Esophagus squamous epithelium (tissue), 5 donors: Measurements from ENCODE around the gene AGFG2. TPM values are rescaled to one million over a fixed set of nuclear protein-coding genes. Genes with fewer than 3 reads are reported as not detected.
A peak's percentile ranks its signal among the peaks of the same experiment; 100 is the strongest.

Experiments
- DNase-seq: peaks from one replicate; lab custom pipeline; 2025; lab: John Stamatoyannopoulos, UW
- H3K27ac ChIP-seq, 4 donors: fragments of 200-600 bp; sonication (generic); one replicate each; pipeline ENCODE4 v1.5.1; 2016 to 2019; ENCODE audit warnings: mild to moderate bottlenecking in 1 of 4
- H3K27me3 ChIP-seq, 4 donors: fragments of 200-600 bp; sonication (generic); 1 replicate in 3 of 4; 2 replicates in 1 of 4; pipeline versions ENCODE4 v1.5.1 to v1.6.0; 2017 to 2021; ENCODE audit warnings: antibody characterized with exemption in 1 of 4
- H3K36me3 ChIP-seq, 3 donors: fragments of 200-600 bp; sonication (generic); one replicate each; pipeline ENCODE4 v1.5.1; 2016 to 2019
- H3K4me1 ChIP-seq, 3 donors: fragments of 200-600 bp; sonication (generic); one replicate each; pipeline ENCODE4 v1.5.1; 2017 to 2019
- H3K4me3 ChIP-seq, 4 donors: fragments of 200-600 bp; sonication (generic); 1 replicate in 3 of 4; 2 replicates in 1 of 4; pipeline ENCODE4 v1.5.1; 2016 to 2019; ENCODE audit warnings: mild to moderate bottlenecking in 2 of 4, moderate library complexity in 1 of 4
- H3K9me3 ChIP-seq, 3 donors: fragments of 200-600 bp; sonication (generic); one replicate each; pipeline ENCODE4 v1.5.1; 2016 to 2019
- CTCF ChIP-seq, 6 experiments: fragments of 450-650 bp in 4 of 6; fragments of 200-600 bp in 2 of 6; sonication (generic) in 2 of 6; IDR thresholded peaks; one replicate each; pipeline ENCODE4 v1.5.1; 2016 to 2019; ENCODE audit warnings: antibody characterized with exemption in 6 of 6, mild to moderate bottlenecking in 4 of 6, moderate library complexity in 4 of 6
- POLR2A ChIP-seq, 4 donors: fragments of 450-650 bp; IDR thresholded peaks; one replicate each; pipeline ENCODE4 v1.6.1; 2017; ENCODE audit warnings: antibody characterized with exemption in 4 of 4, mild to moderate bottlenecking in 4 of 4, moderate library complexity in 3 of 4
- WGBS, 2 donors: methylation state at CpG; one replicate each; pipeline ENCODE4 v1.1.5; 2018; 5-methylcytosine and 5-hydroxymethylcytosine counted together
- intact Hi-C: fragments of 100-400 bp; cut with DNase I; formaldehyde crosslinking; loops from one replicate; pipeline ENCODE4 v1.15.0; 2022
- total RNA-seq, 4 donors: library from RNA; depleted of rRNA; stranded (reverse); fragments of >200 nt; gene quantifications; one replicate each; pipeline ENCODE4 v1.1.0, GENCODE V29; 2016
- donor health status: DM: yes; HTN: yes; CAD: no.

AGFG2 gene
- total RNA-seq, 4 donors from 2014 or later: 14.5 to 49.2 (median 26.6) TPM

DNA sequence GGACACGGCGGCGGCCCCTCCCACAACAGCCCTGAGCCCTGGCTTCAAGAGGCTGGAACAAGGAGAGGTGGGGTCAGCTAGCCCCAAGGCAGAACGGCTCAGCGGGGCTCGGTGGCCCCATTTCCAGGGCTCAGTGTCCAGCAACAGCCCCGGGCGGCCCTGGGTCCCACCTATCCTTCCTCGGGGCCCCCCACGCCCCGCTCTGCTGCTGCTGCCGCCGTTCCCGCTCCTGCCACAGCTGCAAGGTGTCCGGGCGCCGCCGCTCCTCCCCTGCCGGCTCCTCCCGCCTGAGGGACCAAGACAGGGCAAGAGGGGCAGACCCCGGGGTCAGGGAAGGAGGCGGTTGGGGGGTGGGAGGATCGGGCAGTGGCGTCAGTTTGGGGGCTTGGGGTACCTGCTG is 38.1 kb downstream of the AGFG2 start:
- intact Hi-C loops: no loop called here
- peaks cover 51 to 89% (median 66%) of the 10 kb centered on the region in 3 donors for H3K36me3 ChIP-seq
- H3K9me3 ChIP-seq: no peaks in the 10 kb centered on the region
- no peak overlapping the region for H3K4me3 ChIP-seq
- DNase-seq: no peak
- H3K4me1 ChIP-seq: peaks cover under 1 to 14% (median 4%) of the 10 kb centered on the region in 3 donors
- TF ChIP-seq POLR2A (IDR thresholded peaks at IDR 0.05) (no peak), CTCF (IDR thresholded peaks at IDR 0.05) (no peak)
- 82 to 85% methylated on average over 6 of the region's 24 CpGs for WGBS, 2 donors
- no peaks in the 10 kb centered on the region for H3K27me3 ChIP-seq
- H3K27ac ChIP-seq: no peak overlapping the region

DNA sequence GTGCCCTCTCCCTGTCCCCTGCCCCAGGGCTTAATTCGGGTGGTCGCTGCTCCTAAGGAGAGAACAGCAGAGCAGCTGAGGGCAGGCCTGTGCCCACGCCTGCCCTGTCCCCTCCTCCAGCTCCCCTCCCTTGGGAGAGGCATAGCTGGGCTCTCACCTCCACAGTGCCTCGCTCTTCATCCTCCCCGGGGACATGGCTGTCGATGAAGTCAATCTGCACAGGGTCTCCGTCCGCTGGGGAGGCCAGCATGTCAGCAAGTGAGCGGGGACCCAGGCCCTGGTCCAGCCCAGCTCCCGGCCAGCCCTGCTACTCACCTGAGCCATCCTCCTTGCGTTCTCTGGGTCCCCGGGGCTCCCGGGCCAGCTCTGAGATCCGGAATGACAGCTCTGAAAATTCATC is 38.5 kb downstream of the AGFG2 start:
- no peaks in the 10 kb centered on the region for H3K9me3 ChIP-seq
- H3K27me3 ChIP-seq: no peaks in the 10 kb centered on the region
- WGBS, 2 donors: 82 to 100% methylated on average over 1 to 8 of the region's 14 CpGs
- no peak overlapping the region for H3K27ac ChIP-seq
- TF ChIP-seq CTCF (IDR thresholded peaks at IDR 0.05) (no peak), POLR2A (IDR thresholded peaks at IDR 0.05) (no peak)
- H3K36me3 ChIP-seq: peaks cover 52 to 93% (median 68%) of the 10 kb centered on the region in 3 donors
- intact Hi-C loops: no loop called here
- no peak for DNase-seq
- H3K4me3 ChIP-seq: no peak overlapping the region
- peaks cover 4 to 18% (median 8%) of the 10 kb centered on the region in 3 donors for H3K4me1 ChIP-seq

DNA sequence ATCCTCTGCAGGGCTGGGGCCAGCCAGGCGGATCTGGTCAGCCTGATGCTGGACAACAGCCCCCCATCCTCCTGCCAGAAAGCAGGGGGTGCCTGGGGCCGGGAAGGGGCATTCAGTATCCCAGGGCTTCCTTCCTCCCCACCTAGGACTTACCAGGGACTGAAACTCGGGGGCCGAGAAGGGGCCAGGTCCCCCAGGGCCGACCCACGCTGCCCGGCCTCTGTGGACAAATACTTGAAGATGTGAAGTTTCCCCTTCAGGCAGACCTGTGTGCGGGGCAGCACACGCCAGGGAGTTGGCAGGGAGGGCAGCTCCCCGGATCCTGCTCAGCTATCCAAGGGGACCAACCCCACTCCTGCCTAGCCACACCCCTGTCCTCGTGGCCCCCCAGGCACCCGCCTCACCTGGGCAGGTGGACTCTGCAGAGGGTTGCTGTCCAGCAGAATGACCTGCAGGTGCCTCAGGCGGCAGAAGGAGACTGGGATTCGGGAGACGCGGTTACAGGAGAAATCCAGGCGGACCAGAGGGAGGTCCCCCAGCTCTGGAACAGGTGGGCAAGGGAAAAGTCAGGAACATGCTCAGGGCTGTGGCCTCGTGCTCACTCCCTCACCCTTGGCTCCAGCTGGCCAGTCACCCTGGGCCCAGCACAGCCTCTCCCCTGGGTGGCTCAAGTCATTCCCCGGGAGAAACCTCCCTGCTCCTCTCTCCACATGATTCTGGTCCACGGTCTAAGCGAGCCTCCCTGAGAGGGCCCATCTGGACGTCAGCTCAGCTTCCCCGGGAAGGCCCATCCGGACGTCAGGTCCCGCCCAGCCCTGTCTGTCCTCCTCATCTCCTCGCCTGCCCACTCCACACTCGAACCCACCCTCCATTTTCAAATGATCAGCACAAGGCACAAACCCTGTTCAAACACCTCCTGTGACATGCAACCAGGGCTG is 39.5 kb downstream of the AGFG2 start:
- intact Hi-C loops: no loop called here
- 90 to 94% methylated on average over 8 to 9 of the region's 28 CpGs for WGBS, 2 donors
- Histone ChIP-seq H3K36me3 (peaks cover 52 to 95% (median 68%) of the 10 kb centered on the region in 3 donors), H3K27ac (no peak overlapping the region), H3K9me3 (no peaks in the 10 kb centered on the region), H3K4me1 (peaks cover 14 to 28% (median 18%) of the 10 kb centered on the region in 3 donors), H3K27me3 (no peaks in the 10 kb centered on the region), H3K4me3 (no peak overlapping the region)
- no peak for TF ChIP-seq CTCF (IDR thresholded peaks at IDR 0.05)
- peak in 1 of 4 donors; percentile 14 for TF ChIP-seq POLR2A (IDR thresholded peaks at IDR 0.05)
- DNase-seq: no peak

DNA sequence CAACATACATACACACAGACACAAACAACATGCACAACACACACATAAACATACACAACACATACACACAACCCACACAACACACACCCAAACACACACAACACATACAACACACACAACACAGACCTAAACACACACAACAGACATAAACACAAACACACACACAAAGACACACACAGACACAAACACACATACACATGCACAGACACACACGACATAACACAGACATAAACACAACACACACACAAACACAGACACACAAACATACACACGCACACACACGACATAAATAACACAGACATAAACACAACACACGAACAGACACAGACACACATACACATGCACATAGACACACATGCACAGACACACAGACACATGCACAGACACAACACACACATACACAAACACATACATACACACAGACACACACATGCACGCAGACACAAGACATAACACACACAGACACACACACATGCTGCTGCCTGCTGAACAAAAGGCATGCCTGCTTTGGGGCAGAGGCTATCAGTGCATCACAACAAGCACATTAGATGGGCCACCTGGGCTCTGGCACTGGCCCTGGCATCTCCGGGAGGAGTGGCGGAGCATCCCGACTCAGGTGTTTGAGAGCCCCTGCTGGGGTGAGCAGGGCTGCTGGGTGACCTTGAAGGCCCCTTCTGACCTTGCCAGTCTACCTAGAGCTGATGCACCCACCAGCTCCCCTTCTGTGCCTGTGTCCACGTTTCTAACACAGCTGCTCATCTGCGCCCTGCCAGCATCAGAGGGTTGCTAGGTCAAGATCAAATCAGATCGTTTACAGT is 41.7 kb downstream of the AGFG2 start:
- Histone ChIP-seq H3K9me3 (no peaks in the 10 kb centered on the region), H3K27ac (no peak overlapping the region), H3K36me3 (peaks cover 42 to 73% (median 54%) of the 10 kb centered on the region in 3 donors), H3K4me3 (no peak overlapping the region), H3K4me1 (peaks cover 32 to 50% (median 35%) of the 10 kb centered on the region in 3 donors), H3K27me3 (no peaks in the 10 kb centered on the region)
- no peak for DNase-seq
- no peak for TF ChIP-seq CTCF (IDR thresholded peaks at IDR 0.05)
- WGBS, 2 donors: 58 to 84% methylated on average over 7 to 11 of the region's 11 CpGs
- intact Hi-C loops: no loop called here
